ENCODE data around the gene PRKAG3. TPM values are rescaled to one million over a fixed set of nuclear protein-coding genes. Genes with fewer than 3 reads are reported as not detected.

PRKAG3 gene
- total and polyA plus RNA-seq, 4 donors, result 0.08 TPM; not detected in 3

DNA sequence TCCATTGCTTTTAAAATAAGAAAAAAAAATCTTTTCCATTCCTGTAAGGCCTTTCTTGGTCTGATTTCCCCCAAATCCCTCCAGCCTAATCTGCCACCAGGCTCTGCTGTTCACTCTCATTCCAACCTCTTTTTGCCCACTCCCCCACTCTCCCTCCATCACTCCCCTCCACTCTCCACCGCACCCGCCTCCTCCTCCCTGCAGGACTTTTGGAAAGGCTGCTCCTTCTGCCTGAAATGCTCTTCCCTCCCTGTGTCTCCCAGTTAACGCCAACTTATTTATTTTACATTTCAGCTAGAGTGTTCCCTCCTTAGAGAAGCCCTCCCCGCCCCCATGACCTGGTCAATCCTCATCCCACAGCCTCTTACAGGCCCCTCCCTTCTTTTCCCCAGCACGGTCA is 23.3 kb upstream of the PRKAG3 start:
- no peaks in the 10 kb centered on the region for H3K9me3 ChIP-seq (ENCODE audit: control insufficient read depth in 4 of 4, low read length in 3 of 4)
- no peak for DNase-seq (ENCODE audit: low spot score)
- H3K4me3 ChIP-seq (ENCODE audit: low read depth in 1 of 3, low read length in 3 of 3), result no peak overlapping the region
- TF ChIP-seq, protein P1, sequence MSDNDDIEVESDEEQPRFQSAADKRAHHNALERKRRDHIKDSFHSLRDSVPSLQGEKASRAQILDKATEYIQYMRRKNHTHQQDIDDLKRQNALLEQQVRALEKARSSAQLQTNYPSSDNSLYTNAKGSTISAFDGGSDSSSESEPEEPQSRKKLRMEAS (IDR thresholded peaks at IDR 0.05), result no peak
- TF ChIP-seq GABPA (IDR thresholded peaks at IDR 0.05 in 1 of 2, conservative IDR thresholded peaks at IDR 0.05 in 1 of 2), result no peak
- TF ChIP-seq, protein P2, sequence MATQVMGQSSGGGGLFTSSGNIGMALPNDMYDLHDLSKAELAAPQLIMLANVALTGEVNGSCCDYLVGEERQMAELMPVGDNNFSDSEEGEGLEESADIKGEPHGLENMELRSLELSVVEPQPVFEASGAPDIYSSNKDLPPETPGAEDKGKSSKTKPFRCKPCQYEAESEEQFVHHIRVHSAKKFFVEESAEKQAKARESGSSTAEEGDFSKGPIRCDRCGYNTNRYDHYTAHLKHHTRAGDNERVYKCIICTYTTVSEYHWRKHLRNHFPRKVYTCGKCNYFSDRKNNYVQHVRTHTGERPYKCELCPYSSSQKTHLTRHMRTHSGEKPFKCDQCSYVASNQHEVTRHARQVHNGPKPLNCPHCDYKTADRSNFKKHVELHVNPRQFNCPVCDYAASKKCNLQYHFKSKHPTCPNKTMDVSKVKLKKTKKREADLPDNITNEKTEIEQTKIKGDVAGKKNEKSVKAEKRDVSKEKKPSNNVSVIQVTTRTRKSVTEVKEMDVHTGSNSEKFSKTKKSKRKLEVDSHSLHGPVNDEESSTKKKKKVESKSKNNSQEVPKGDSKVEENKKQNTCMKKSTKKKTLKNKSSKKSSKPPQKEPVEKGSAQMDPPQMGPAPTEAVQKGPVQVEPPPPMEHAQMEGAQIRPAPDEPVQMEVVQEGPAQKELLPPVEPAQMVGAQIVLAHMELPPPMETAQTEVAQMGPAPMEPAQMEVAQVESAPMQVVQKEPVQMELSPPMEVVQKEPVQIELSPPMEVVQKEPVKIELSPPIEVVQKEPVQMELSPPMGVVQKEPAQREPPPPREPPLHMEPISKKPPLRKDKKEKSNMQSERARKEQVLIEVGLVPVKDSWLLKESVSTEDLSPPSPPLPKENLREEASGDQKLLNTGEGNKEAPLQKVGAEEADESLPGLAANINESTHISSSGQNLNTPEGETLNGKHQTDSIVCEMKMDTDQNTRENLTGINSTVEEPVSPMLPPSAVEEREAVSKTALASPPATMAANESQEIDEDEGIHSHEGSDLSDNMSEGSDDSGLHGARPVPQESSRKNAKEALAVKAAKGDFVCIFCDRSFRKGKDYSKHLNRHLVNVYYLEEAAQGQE (IDR thresholded peaks at IDR 0.05), result no peak
- TF ChIP-seq, protein P3, sequence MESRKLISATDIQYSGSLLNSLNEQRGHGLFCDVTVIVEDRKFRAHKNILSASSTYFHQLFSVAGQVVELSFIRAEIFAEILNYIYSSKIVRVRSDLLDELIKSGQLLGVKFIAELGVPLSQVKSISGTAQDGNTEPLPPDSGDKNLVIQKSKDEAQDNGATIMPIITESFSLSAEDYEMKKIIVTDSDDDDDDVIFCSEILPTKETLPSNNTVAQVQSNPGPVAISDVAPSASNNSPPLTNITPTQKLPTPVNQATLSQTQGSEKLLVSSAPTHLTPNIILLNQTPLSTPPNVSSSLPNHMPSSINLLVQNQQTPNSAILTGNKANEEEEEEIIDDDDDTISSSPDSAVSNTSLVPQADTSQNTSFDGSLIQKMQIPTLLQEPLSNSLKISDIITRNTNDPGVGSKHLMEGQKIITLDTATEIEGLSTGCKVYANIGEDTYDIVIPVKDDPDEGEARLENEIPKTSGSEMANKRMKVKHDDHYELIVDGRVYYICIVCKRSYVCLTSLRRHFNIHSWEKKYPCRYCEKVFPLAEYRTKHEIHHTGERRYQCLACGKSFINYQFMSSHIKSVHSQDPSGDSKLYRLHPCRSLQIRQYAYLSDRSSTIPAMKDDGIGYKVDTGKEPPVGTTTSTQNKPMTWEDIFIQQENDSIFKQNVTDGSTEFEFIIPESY (IDR thresholded peaks at IDR 0.05), result no peak
- no peak for TF ChIP-seq SP1 (IDR thresholded peaks at IDR 0.05)
- TF ChIP-seq FOXA1 (IDR thresholded peaks at IDR 0.05), result no peak
- no peak for TF ChIP-seq EGR1 (IDR thresholded peaks at IDR 0.05; ENCODE audit: low read depth in 2 of 2)
- no peak for TF ChIP-seq RAD21 (IDR thresholded peaks at IDR 0.05)
- TF ChIP-seq HNF4A (conservative IDR thresholded peaks at IDR 0.05), result no peak
- no peak for TF ChIP-seq TAF1 (conservative IDR thresholded peaks at IDR 0.05)
- no peak for TF ChIP-seq NR2F2 (IDR thresholded peaks at IDR 0.05)
- TF ChIP-seq JUND (IDR thresholded peaks at IDR 0.05), result no peak
- TF ChIP-seq YY1 (IDR thresholded peaks at IDR 0.05), result no peak
- no peak for TF ChIP-seq FOXA2 (IDR thresholded peaks at IDR 0.05)
- TF ChIP-seq, protein P4, sequence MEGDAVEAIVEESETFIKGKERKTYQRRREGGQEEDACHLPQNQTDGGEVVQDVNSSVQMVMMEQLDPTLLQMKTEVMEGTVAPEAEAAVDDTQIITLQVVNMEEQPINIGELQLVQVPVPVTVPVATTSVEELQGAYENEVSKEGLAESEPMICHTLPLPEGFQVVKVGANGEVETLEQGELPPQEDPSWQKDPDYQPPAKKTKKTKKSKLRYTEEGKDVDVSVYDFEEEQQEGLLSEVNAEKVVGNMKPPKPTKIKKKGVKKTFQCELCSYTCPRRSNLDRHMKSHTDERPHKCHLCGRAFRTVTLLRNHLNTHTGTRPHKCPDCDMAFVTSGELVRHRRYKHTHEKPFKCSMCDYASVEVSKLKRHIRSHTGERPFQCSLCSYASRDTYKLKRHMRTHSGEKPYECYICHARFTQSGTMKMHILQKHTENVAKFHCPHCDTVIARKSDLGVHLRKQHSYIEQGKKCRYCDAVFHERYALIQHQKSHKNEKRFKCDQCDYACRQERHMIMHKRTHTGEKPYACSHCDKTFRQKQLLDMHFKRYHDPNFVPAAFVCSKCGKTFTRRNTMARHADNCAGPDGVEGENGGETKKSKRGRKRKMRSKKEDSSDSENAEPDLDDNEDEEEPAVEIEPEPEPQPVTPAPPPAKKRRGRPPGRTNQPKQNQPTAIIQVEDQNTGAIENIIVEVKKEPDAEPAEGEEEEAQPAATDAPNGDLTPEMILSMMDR (IDR thresholded peaks at IDR 0.05; ENCODE audit: low read depth, low read length, missing input control), result no peak
- TF ChIP-seq HNF4G (IDR thresholded peaks at IDR 0.05), result no peak
- no peak for TF ChIP-seq RXRA (IDR thresholded peaks at IDR 0.05)
- TF ChIP-seq, protein P5, sequence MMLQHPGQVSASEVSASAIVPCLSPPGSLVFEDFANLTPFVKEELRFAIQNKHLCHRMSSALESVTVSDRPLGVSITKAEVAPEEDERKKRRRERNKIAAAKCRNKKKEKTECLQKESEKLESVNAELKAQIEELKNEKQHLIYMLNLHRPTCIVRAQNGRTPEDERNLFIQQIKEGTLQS (IDR thresholded peaks at IDR 0.05), result no peak
- H3K27me3 ChIP-seq (ENCODE audit: control insufficient read depth in 4 of 4, insufficient read depth in 4 of 4, low read length in 3 of 4), result peaks cover 2 to 17% (median 7%) of the 10 kb centered on the region in 4 donors
- no peaks in the 10 kb centered on the region for H3K36me3 ChIP-seq (ENCODE audit: control insufficient read depth in 4 of 4, insufficient read depth in 3 of 4, low read depth in 1 of 4, low read length in 3 of 4)
- H3K9ac ChIP-seq (ENCODE audit: low read depth in 1 of 2, low read length in 2 of 2), result no peak overlapping the region
- H3K27ac ChIP-seq (ENCODE audit: low read depth in 1 of 2, low read length in 2 of 2), result no peak overlapping the region
- peaks cover 0 to 8% (median 2%) of the 10 kb centered on the region in 4 donors for H3K4me1 ChIP-seq (ENCODE audit: control insufficient read depth in 4 of 4, insufficient read depth in 4 of 4, low read length in 3 of 4)
- 42% methylated on average over 5 of the region's 5 CpGs for WGBS
